Activated B cell treated with CpG ODN at 0.5 μM for 24 hours (primary cell): ENCODE measurements around the gene ZNF282. TPM values are rescaled to one million over a fixed set of nuclear protein-coding genes. Genes with fewer than 3 reads are reported as not detected.
"Not testable (repeated sequence)": the region's sequence is repeated elsewhere in the genome, so short reads cannot be mapped to it uniquely, and the experiment has no call there.

ENCODE experiments used
- ATAC-seq: fragments of 200-7000 bp; cut with Tn5 transposase; one replicate; pipeline ENCODE4 v1.10.0; 2021; ENCODE audit warnings: low read depth, mild to moderate bottlenecking, moderate library complexity
- CTCF ChIA-PET: fragments of 350-600 bp; sonication (Branson Sonifier 250); formaldehyde crosslinking; loops from one replicate; lab custom pipeline; 2021; ENCODE audit warnings: antibody characterized with exemption; lab: Charles Lee
- POLR2A ChIA-PET: fragments of 350-600 bp; sonication (Branson Sonifier 250); formaldehyde crosslinking; loops from one replicate; lab custom pipeline; 2021; ENCODE audit warnings: antibody characterized with exemption; lab: Charles Lee
- DNase-seq: peaks from one replicate; pipeline ENCODE4 v3.0.0; 2022
- H3K27ac Mint-ChIP-seq: one replicate; pipeline ENCODE4 v1.8.0; 2020; ENCODE audit warnings: mixed read lengths
- H3K27me3 Mint-ChIP-seq: one replicate; pipeline ENCODE4 v1.8.0; 2021; ENCODE audit warnings: mixed read lengths
- H3K36me3 Mint-ChIP-seq: one replicate; pipeline ENCODE4 v1.8.0; 2021; ENCODE audit warnings: low read depth, mixed read lengths
- H3K4me1 Mint-ChIP-seq: one replicate; pipeline ENCODE4 v1.8.0; 2021; ENCODE audit warnings: mixed read lengths
- H3K4me3 Mint-ChIP-seq: one replicate; pipeline ENCODE4 v1.8.0; 2020; ENCODE audit warnings: mild to moderate bottlenecking, mixed read lengths
- H3K9me3 Mint-ChIP-seq: one replicate; pipeline ENCODE4 v1.8.0; 2020; ENCODE audit warnings: mixed read lengths
- CTCF ChIP-seq: fragments of 200-600 bp; IDR thresholded peaks from one replicate; pipeline ENCODE4 v1.8.0; 2022; ENCODE audit warnings: antibody characterized with exemption, mild to moderate bottlenecking
- intact Hi-C: fragments of 100-400 bp; cut with micrococcal nuclease; formaldehyde crosslinking; loops from one replicate; pipeline ENCODE4 v1.15.1; 2024
- total RNA-seq: library from RNA; stranded (reverse); gene quantifications from 2 replicates; pipeline ENCODE4 v1.2.3, GENCODE V29; 2022

ZNF282 gene
- total RNA-seq, 1 donor from 2014 or later, result 21.7 TPM

- H3K4me3 Mint-ChIP-seq, result no peak overlapping the region
- no peaks in the 10 kb centered on the region for H3K4me1 Mint-ChIP-seq
- ATAC-seq (no peak), DNase-seq (no peak)
- no peak overlapping the region for H3K27ac Mint-ChIP-seq
- peaks cover 53% of the 10 kb centered on the region for H3K36me3 Mint-ChIP-seq
- POLR2A ChIA-PET, result no interaction called here
- intact Hi-C loops, result no loop called here
- H3K27me3 Mint-ChIP-seq, result no peaks in the 10 kb centered on the region
- CTCF ChIA-PET, result no interaction called here
- TF ChIP-seq CTCF, result no peak
- no peaks in the 10 kb centered on the region for H3K9me3 Mint-ChIP-seq
Measured at GRCh38 chr7:149223761-149224160, 28.4 kb downstream of the ZNF282 start.

DNA sequence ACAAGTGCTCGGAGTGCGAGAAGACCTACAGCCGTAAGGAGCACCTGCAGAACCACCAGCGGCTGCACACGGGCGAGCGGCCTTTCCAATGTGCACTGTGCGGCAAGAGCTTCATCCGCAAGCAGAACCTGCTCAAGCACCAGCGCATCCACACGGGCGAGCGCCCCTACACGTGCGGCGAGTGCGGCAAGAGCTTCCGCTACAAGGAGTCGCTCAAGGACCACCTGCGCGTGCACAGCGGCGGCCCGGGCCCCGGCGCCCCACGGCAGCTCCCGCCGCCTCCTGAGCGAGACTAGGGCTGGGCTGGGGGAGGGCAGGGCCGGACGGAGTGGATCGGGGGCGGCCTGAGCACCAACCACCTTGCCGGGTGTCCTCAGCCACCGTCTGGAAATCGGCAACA lies 29.0 kb downstream of the ZNF282 start:
- ATAC-seq (no peak), DNase-seq (no peak)
- H3K27ac Mint-ChIP-seq, result no peak overlapping the region
- no peaks in the 10 kb centered on the region for H3K4me1 Mint-ChIP-seq
- H3K27me3 Mint-ChIP-seq, result no peaks in the 10 kb centered on the region
- no peak overlapping the region for H3K4me3 Mint-ChIP-seq
- TF ChIP-seq CTCF, result no peak
- no peaks in the 10 kb centered on the region for H3K9me3 Mint-ChIP-seq
- POLR2A ChIA-PET, result no interaction called here
- H3K36me3 Mint-ChIP-seq, result peaks cover 47% of the 10 kb centered on the region
- intact Hi-C loops, result no loop called here
- CTCF ChIA-PET, result no interaction called here

- ChIA-PET POLR2A (no interaction called here), CTCF (no interaction called here)
- H3K27me3 Mint-ChIP-seq, result no peaks in the 10 kb centered on the region
- intact Hi-C loops, result no loop called here
- no peak overlapping the region for H3K4me3 Mint-ChIP-seq
- H3K4me1 Mint-ChIP-seq, result no peaks in the 10 kb centered on the region
- H3K36me3 Mint-ChIP-seq, result peaks cover 41% of the 10 kb centered on the region
- no peaks in the 10 kb centered on the region for H3K9me3 Mint-ChIP-seq
- no peak for TF ChIP-seq CTCF
- H3K27ac Mint-ChIP-seq, result no peak overlapping the region
- DNase-seq, result no peak
- ATAC-seq, result no peak
Measured at GRCh38 chr7:149225106-149225505, 29.8 kb downstream of the ZNF282 start.

DNA sequence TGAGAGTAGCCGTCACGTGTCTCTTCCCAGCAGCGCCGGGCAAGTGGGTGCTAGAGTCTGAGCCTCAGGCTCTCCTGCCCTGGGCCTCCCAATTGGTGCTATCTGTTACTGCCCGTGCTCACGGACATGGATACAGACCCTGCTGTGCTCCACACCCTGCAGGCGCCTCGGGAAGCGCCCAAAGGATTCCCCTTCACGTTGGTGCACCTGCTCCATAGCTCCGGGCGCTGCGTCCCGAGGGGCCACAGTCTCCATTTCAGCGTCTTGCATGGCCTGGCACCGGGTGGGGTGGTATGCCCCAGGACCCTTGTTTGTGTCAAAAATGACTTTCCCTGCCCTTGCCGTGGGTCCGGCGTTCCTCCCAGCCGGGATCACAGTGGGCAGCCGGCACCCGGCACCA lies 30.3 kb downstream of the ZNF282 start:
- intact Hi-C loops, result no loop called here
- H3K36me3 Mint-ChIP-seq, result peaks cover 38% of the 10 kb centered on the region
- H3K27ac Mint-ChIP-seq, result no peak overlapping the region
- TF ChIP-seq CTCF, result no peak
- ChIA-PET CTCF (no interaction called here), POLR2A (no interaction called here)
- no peaks in the 10 kb centered on the region for H3K4me1 Mint-ChIP-seq
- H3K4me3 Mint-ChIP-seq, result no peak overlapping the region
- ATAC-seq (no peak), DNase-seq (no peak)
- H3K27me3 Mint-ChIP-seq, result no peaks in the 10 kb centered on the region
- no peaks in the 10 kb centered on the region for H3K9me3 Mint-ChIP-seq

GRCh38 chr7:149226366-149226765 lies 31.0 kb downstream of the ZNF282 start:
- H3K27me3 Mint-ChIP-seq, POLR2A ChIA-PET, H3K4me3 Mint-ChIP-seq, ATAC-seq, CTCF ChIA-PET, H3K27ac Mint-ChIP-seq, H3K9me3 Mint-ChIP-seq, DNase-seq, H3K4me1 Mint-ChIP-seq, intact Hi-C loops: not testable (repeated sequence)
- peaks cover 32% of the 10 kb centered on the region for H3K36me3 Mint-ChIP-seq

GRCh38 chr7:149226840-149227494 lies 31.6 kb downstream of the ZNF282 start:
- H3K9me3 Mint-ChIP-seq, result no peaks in the 10 kb centered on the region
- H3K4me3 Mint-ChIP-seq, result no peak overlapping the region
- ATAC-seq (no peak), DNase-seq (no peak)
- H3K27me3 Mint-ChIP-seq, result no peaks in the 10 kb centered on the region
- ChIA-PET POLR2A (no interaction called here), CTCF (no interaction called here)
- peaks cover 27% of the 10 kb centered on the region for H3K36me3 Mint-ChIP-seq
- TF ChIP-seq CTCF, result no peak
- H3K27ac Mint-ChIP-seq, result no peak overlapping the region
- no peaks in the 10 kb centered on the region for H3K4me1 Mint-ChIP-seq
- intact Hi-C loops, result no loop called here
